Psoas muscle (tissue), 8 donors: ENCODE results near the gene ACAA1. TPM values are rescaled to one million over a fixed set of nuclear protein-coding genes. Genes with fewer than 3 reads are reported as not detected.

Experiments used
- ATAC-seq, 4 donors: fragments of 200-7000 bp; cut with Tn5 transposase; one replicate each; pipeline ENCODE4 v1.9.1; 2020; ENCODE audit warnings: moderate library complexity in 3 of 4, mild to moderate bottlenecking in 2 of 4
- DNase-seq, 2 donors: peaks; one replicate each; pipeline ENCODE4 v3.0.0-alpha.2; 2020
- H3K27ac ChIP-seq: fragments of 200-600 bp; one replicate; pipeline ENCODE4 v1.8.0; 2022
- H3K27me3 ChIP-seq, 3 donors: fragments of 200-600 bp in 1 of 3; one replicate each; pipeline versions ENCODE4 v1.6.1 to v1.8.0; 2013 to 2022; ENCODE audit warnings: low read length in 2 of 3, mild to moderate bottlenecking in 2 of 3, moderate library complexity in 1 of 3; ENCODE audit not compliant: insufficient read depth in 3 of 3
- H3K36me3 ChIP-seq, 2 donors: fragments of 200-600 bp in 1 of 2; one replicate each; pipeline versions ENCODE4 v1.6.1 to v1.8.0; 2013 to 2022; ENCODE audit warnings: low read depth in 1 of 2, mild to moderate bottlenecking in 1 of 2, moderate library complexity in 1 of 2; ENCODE audit not compliant: insufficient read depth in 1 of 2
- H3K4me1 ChIP-seq: fragments of 200-600 bp; one replicate; pipeline ENCODE4 v1.8.0; 2022
- H3K4me3 ChIP-seq: fragments of 200-600 bp; one replicate; pipeline ENCODE4 v1.8.0; 2022; ENCODE audit warnings: mild to moderate bottlenecking
- H3K9me3 ChIP-seq: fragments of 200-600 bp; one replicate; pipeline ENCODE4 v1.8.0; 2022
- CTCF ChIP-seq: fragments of 200-600 bp; IDR thresholded peaks from one replicate; pipeline ENCODE4 v1.8.0; 2022; ENCODE audit warnings: antibody characterized with exemption
- WGBS, 3 donors: extraction: QIAGEN DNeasy Blood & Tissue Kit; methylation state at CpG; one replicate each; pipeline versions ENCODE4 v1.1.6 to v1.1.7; 2013; 5-methylcytosine and 5-hydroxymethylcytosine counted together
- intact Hi-C, 2 donors: fragments of 100-400 bp; cut with DNase I; formaldehyde crosslinking; loops; one replicate each; pipeline versions ENCODE4 v1.11.0 to v1.14.2; 2022
- polyA plus RNA-seq, 3 donors: library from polyadenylated mRNA; stranded (reverse); fragments of 200-250 nt; gene quantifications; one replicate each; pipeline ENCODE4 v1.2.3, GENCODE V29; 2013
- total RNA-seq, 4 donors: library from RNA; stranded (reverse); fragmentation: NEBNext Ultra II Directional in 2 of 4; extraction: Animal tissue kit (Norgen Biotek cat#: 25700) in 2 of 4; gene quantifications; one replicate each; pipeline versions ENCODE4 v1.2.1 to v1.2.4, GENCODE V29; 2021 to 2023
- donor health status: healthy with polysubstance abuse.
- donor health status: DM: no; HTN: no; CAD: no; lungs with moderate emphysema.
- donor health status: Bipolar disorder and iron deficiency.
- donor health status: healthy.
- donor health status: DM: yes; HTN: yes; CAD: no.
- donor health status: DM: no; HTN: no; CAD: no.
- donor health status: DM: no; HTN: no; CAD: no.
- donor health status: DM: yes; HTN: yes; CAD: no.

Gene ACAA1
- total and polyA plus RNA-seq, 7 donors = 23.6 to 52.2 (median 34.9) TPM

- ATAC-seq = no peak
- H3K9me3 ChIP-seq = peaks cover 3% of the 10 kb centered on the region
- H3K36me3 ChIP-seq = no peaks in the 10 kb centered on the region
- no peak for DNase-seq
- no peak for TF ChIP-seq CTCF
- H3K27ac ChIP-seq = no peak overlapping the region
- H3K4me3 ChIP-seq = no peak overlapping the region
- 90 to 92% (median 91%) methylated on average over 3 of the region's 3 CpGs for WGBS, 3 donors
- H3K4me1 ChIP-seq = no peaks in the 10 kb centered on the region
- H3K27me3 ChIP-seq = no peaks in the 10 kb centered on the region
- intact Hi-C loops = no loop called here
Measured at GRCh38 chr3:38151667-38152265, 14.8 kb upstream of the ACAA1 start.

GRCh38 chr3:38150780-38151528, 14.0 kb upstream of the ACAA1 start:
- WGBS, 3 donors = 66 to 71% (median 70%) methylated on average over 3 of the region's 3 CpGs
- no peak overlapping the region for H3K27ac ChIP-seq
- intact Hi-C loops = no loop called here

GRCh38 chr3:38149708-38150107, 12.8 kb upstream of the ACAA1 start:
- WGBS, 3 donors = 71 to 81% (median 81%) methylated on average over 3 of the region's 3 CpGs
- intact Hi-C loops = no loop called here
- no peak overlapping the region for H3K27ac ChIP-seq

More at GRCh38 chr3:38150780-38151528, 14.0 kb upstream of the ACAA1 start:
- no peak for ATAC-seq
- no peaks in the 10 kb centered on the region for H3K27me3 ChIP-seq
- no peaks in the 10 kb centered on the region for H3K36me3 ChIP-seq
- no peaks in the 10 kb centered on the region for H3K4me1 ChIP-seq
- no peak overlapping the region for H3K4me3 ChIP-seq
- TF ChIP-seq CTCF = no peak
- DNase-seq = no peak
- H3K9me3 ChIP-seq = peaks cover 3% of the 10 kb centered on the region

GRCh38 chr3:38148311-38148882, 11.5 kb upstream of the ACAA1 start:
- DNase-seq = no peak
- no peak for TF ChIP-seq CTCF
- WGBS, 3 donors = 75 to 84% (median 80%) methylated on average over 5 of the region's 5 CpGs
- no peaks in the 10 kb centered on the region for H3K4me1 ChIP-seq
- no peaks in the 10 kb centered on the region for H3K36me3 ChIP-seq
- peaks cover 3% of the 10 kb centered on the region for H3K9me3 ChIP-seq
- H3K27ac ChIP-seq = no peak overlapping the region
- intact Hi-C loops = no loop called here
- H3K4me3 ChIP-seq = no peak overlapping the region
- H3K27me3 ChIP-seq = no peaks in the 10 kb centered on the region
- ATAC-seq = no peak

More at GRCh38 chr3:38149708-38150107, 12.8 kb upstream of the ACAA1 start:
- no peak for TF ChIP-seq CTCF
- Histone ChIP-seq H3K27me3 (no peaks in the 10 kb centered on the region), H3K36me3 (no peaks in the 10 kb centered on the region), H3K4me3 (no peak overlapping the region), H3K4me1 (no peaks in the 10 kb centered on the region), H3K9me3 (peaks cover 3% of the 10 kb centered on the region)
- DNase-seq = no peak
- ATAC-seq = no peak
